HCT116 (cell line): ENCODE results near the gene COL18A1. TPM values are rescaled to one million over a fixed set of nuclear protein-coding genes. Genes with fewer than 3 reads are reported as not detected.

Experiments
- ATAC-seq: fragments of 200-7000 bp; cut with Tn5 transposase; 2 replicates; pipeline ENCODE4 v1.9.1; 2020; ENCODE audit warnings: mild to moderate bottlenecking, moderate library complexity
- BruUV-seq: library from RNA; stranded (reverse); fragments of 400-500 nt; replicated peaks from 2 replicates; lab custom pipeline; 2021; lab: Mats Ljungman, UMichigan
- CTCF ChIA-PET: fragments of 300-600 bp; sonication (Branson Sonifier 250); formaldehyde crosslinking; loops from one replicate; lab custom pipeline; 2021; ENCODE audit warnings: antibody characterized with exemption; lab: Charles Lee
- POLR2A ChIA-PET: fragments of 300-600, 350-600 bp; sonication (Branson Sonifier 250); formaldehyde crosslinking; loops from one replicate; lab custom pipeline; 2021; ENCODE audit warnings: antibody characterized with exemption; lab: Charles Lee
- RAD21 ChIA-PET, 2 experiments: fragments of 300-600 bp; sonication (Branson Sonifier 250); formaldehyde crosslinking; loops; one replicate each; lab custom pipeline; 2023; ENCODE audit warnings: low total read pairs in 2 of 2; ENCODE audit not compliant: uncharacterized antibody in 2 of 2, unreplicated experiment in 2 of 2, low non-redundant PET in 1 of 2; lab: Charles Lee
- DNase-seq: peaks from one replicate; pipeline ENCODE4 v3.0.0-alpha.2; 2010; ENCODE audit warnings: low read depth, low spot score
- H2AFZ ChIP-seq: fragments of 200-600 bp; shearing (Covaris generic), sonication (generic); 2 replicates; pipeline ENCODE4 v1.6.1; 2017; ENCODE audit warnings: low read depth, mixed run types, mixed read lengths, antibody characterized with exemption, low read length; ENCODE audit not compliant: poor library complexity, severe bottlenecking
- H3K27ac ChIP-seq: 2 replicates; pipeline ENCODE4 v1.5.1; 2012; ENCODE audit warnings: low read depth, low read length
- H3K27me3 ChIP-seq: fragments of 200-600 bp; sonication (generic); 2 replicates; pipeline ENCODE4 v1.6.1; 2016; ENCODE audit warnings: mixed run types, low read length, mixed read lengths; ENCODE audit not compliant: insufficient read depth
- H3K36me3 ChIP-seq, 2 experiments: fragments of 200-500 bp in 1 of 2; fragments of 200-600 bp in 1 of 2; sonication (Bioruptor generic) in 1 of 2; sonication (generic) in 1 of 2; 2 replicates each; pipeline versions ENCODE4 v1.5.1 to v1.6.1; 2014 to 2016; ENCODE audit warnings: low read length in 2 of 2, inconsistent platforms in 1 of 2, mixed read lengths in 1 of 2, mixed run types in 1 of 2; ENCODE audit not compliant: insufficient read depth in 2 of 2, control insufficient read depth in 1 of 2
- H3K4me1 ChIP-seq, 2 experiments: fragments of 200-600 bp in 1 of 2; sonication (generic) in 1 of 2; 2 replicates each; pipeline versions ENCODE4 v1.5.1 to v1.6.1; 2012 to 2017; ENCODE audit warnings: low read length in 2 of 2, inconsistent platforms in 1 of 2, mild to moderate bottlenecking in 1 of 2, mixed read lengths in 1 of 2, mixed run types in 1 of 2, moderate library complexity in 1 of 2; ENCODE audit not compliant: insufficient read depth in 2 of 2, control insufficient read depth in 1 of 2
- H3K4me2 ChIP-seq: fragments of 200-600 bp; sonication (generic); 2 replicates; pipeline ENCODE4 v1.6.1; 2017; ENCODE audit warnings: mixed run types, low read length, mixed read lengths
- H3K4me3 ChIP-seq, 2 experiments: fragments of 200-600 bp in 1 of 2; sonication (generic) in 1 of 2; replicated peaks in 1 of 2; 2 replicates each; pipeline ENCODE4 v1.5.1; 2011 to 2016; ENCODE audit warnings: low read length in 2 of 2, control low read depth in 1 of 2, low read depth in 1 of 2, mild to moderate bottlenecking in 1 of 2, mixed read lengths in 1 of 2, mixed run types in 1 of 2
- H3K79me2 ChIP-seq: fragments of 200-600 bp; sonication (generic); 2 replicates; pipeline ENCODE4 v1.6.1; 2017; ENCODE audit warnings: mild to moderate bottlenecking, mixed run types, low read length, moderate library complexity, mixed read lengths; ENCODE audit not compliant: insufficient read depth
- H3K9ac ChIP-seq: fragments of 200-600 bp; sonication (generic); 2 replicates; pipeline ENCODE4 v1.6.1; 2016; ENCODE audit warnings: low read length, mixed read lengths
- H3K9me2 ChIP-seq: fragments of 200-600 bp; sonication (generic), shearing (Covaris generic); 2 replicates; pipeline ENCODE4 v1.6.1; 2017; ENCODE audit warnings: mixed run types, mild to moderate bottlenecking, moderate library complexity; ENCODE audit not compliant: insufficient read depth
- H3K9me3 ChIP-seq, 2 experiments: fragments of 200-500 bp in 1 of 2; fragments of 200-600 bp in 1 of 2; sonication (Bioruptor generic) in 1 of 2; sonication (generic) in 1 of 2; 2 replicates each; pipeline ENCODE4 v1.6.1; 2014 to 2017; ENCODE audit warnings: low read length in 2 of 2, mixed read lengths in 2 of 2, inconsistent platforms in 1 of 2, low read depth in 1 of 2, mild to moderate bottlenecking in 1 of 2, mixed run types in 1 of 2, moderate library complexity in 1 of 2; ENCODE audit not compliant: control insufficient read depth in 1 of 2, insufficient read depth in 1 of 2
- H4K20me1 ChIP-seq: fragments of 200-600 bp; sonication (generic), shearing (Covaris generic); 2 replicates; pipeline ENCODE4 v1.6.1; 2017; ENCODE audit warnings: mixed run types, mild to moderate bottlenecking, moderate library complexity; ENCODE audit not compliant: insufficient read depth
- CBX3 ChIP-seq: IDR thresholded peaks from 2 replicates; pipeline ENCODE4 v1.6.1; 2012; ENCODE audit warnings: low read depth
- CEBPB ChIP-seq: IDR thresholded peaks from 2 replicates; pipeline ENCODE4 v1.6.1; 2012; ENCODE audit warnings: low read depth
- ELF1 ChIP-seq: IDR thresholded peaks from 2 replicates; pipeline ENCODE4 v1.6.1; 2012; ENCODE audit warnings: low read depth, borderline replicate concordance
- EZH2 ChIP-seq: fragments of 200-600 bp; sonication (generic); IDR thresholded peaks from 2 replicates; pipeline ENCODE4 v1.6.1; 2017; ENCODE audit warnings: antibody characterized with exemption, mixed run types
- RAD21 ChIP-seq: IDR thresholded peaks from 2 replicates; pipeline ENCODE4 v1.6.1; 2012; ENCODE audit warnings: low read depth, mild to moderate bottlenecking
- REST ChIP-seq: IDR thresholded peaks from 2 replicates; pipeline ENCODE4 v1.6.1; 2012; ENCODE audit warnings: low read depth
- SIN3A ChIP-seq: IDR thresholded peaks from 2 replicates; pipeline ENCODE4 v1.6.1; 2012; ENCODE audit warnings: low read depth
- SP1 ChIP-seq: IDR thresholded peaks from 2 replicates; pipeline ENCODE4 v1.6.1; 2012; ENCODE audit warnings: low read depth
- SRF ChIP-seq: IDR thresholded peaks from 2 replicates; pipeline ENCODE4 v1.6.1; 2012; ENCODE audit warnings: low read depth
- ZFX ChIP-seq: fragments of 450-650 bp; IDR thresholded peaks from 2 replicates; pipeline ENCODE4 v1.6.1; 2017
- ZNF274 ChIP-seq: fragments of 200-500 bp; sonication (Bioruptor generic); IDR thresholded peaks from 2 replicates; pipeline ENCODE4 v1.6.1; 2014; ENCODE audit warnings: mild to moderate bottlenecking, low read depth, low read length, inconsistent platforms
- intact Hi-C: fragments of 100-400 bp; cut with micrococcal nuclease; formaldehyde crosslinking; loops from 2 replicates; pipeline ENCODE4 v1.10.0; 2022
- total RNA-seq: library from RNA; stranded (reverse); gene quantifications from one replicate; pipeline ENCODE4 v1.2.1, GENCODE V29; 2021; ENCODE audit not compliant: unreplicated experiment
- TF ChIP-seq, protein P1 (sequence below): IDR thresholded peaks from 2 replicates; pipeline ENCODE4 v1.6.1; 2012

The COL18A1 gene
- total RNA-seq, 1 experiment from 2014 or later = 59.5 TPM

DNA sequence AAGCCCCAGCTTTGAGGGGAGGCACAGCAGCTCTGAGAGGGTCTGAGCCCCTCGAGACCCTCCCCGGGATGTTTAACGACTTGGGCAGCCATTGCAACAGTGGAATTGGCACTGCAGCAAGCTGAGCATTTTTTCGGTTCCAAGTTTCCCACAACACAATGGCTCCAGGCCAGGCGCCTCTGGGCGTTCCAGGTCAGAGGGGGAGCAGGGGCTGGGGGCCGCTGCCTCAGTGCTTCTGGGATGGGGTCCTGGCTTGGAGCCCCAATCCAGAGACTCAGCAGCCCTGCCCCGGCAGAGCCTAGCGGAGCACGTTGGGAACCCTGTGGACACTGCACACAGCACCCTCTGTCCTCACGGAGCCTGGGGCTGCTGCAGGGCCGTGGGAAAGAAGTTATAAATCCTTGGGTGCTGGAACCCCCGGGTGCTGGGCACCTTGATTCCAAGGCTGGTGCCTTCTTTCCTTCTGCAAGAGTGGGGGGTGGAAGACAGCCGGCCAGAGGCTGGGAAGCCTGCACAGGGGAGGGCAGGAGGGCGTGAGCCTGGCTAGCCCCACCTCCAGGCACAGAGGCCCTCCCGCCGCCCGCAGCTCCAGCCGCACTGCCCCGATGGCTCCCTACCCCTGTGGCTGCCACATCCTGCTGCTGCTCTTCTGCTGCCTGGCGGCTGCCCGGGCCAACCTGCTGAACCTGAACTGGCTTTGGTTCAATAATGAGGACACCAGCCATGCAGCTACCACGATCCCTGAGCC, 50.1 kb downstream of the COL18A1 start:
- peaks cover 0 to 3% of the 10 kb centered on the region in 2 experiments; a peak in 1 of 4 replicates for H3K4me1 ChIP-seq
- no peak overlapping the region; the same call in 1 of the 2 replicates for H3K27ac ChIP-seq
- no peaks in the 10 kb centered on the region for H4K20me1 ChIP-seq
- no peak overlapping the region for H3K4me3 ChIP-seq
- intact Hi-C loops = no loop called here
- peaks cover 0 to 11% of the 10 kb centered on the region in 2 experiments; a peak in 1 of 4 replicates for H3K9me3 ChIP-seq
- H3K79me2 ChIP-seq = peaks cover 18% of the 10 kb centered on the region; the same call in 1 of the 2 replicates
- DNase-seq (no peak), ATAC-seq (peak; percentile 56)
- TF ChIP-seq EZH2 = no peak
- BruUV-seq = no TSS peak
- H3K36me3 ChIP-seq = no peaks in the 10 kb centered on the region
- H2AFZ ChIP-seq = no peak overlapping the region
- H3K27me3 ChIP-seq = no peaks in the 10 kb centered on the region
- POLR2A ChIA-PET = no interaction called here
- CTCF ChIA-PET = no interaction called here
- H3K9me2 ChIP-seq = no peaks in the 10 kb centered on the region
- no peak overlapping the region for H3K9ac ChIP-seq
- RAD21 ChIA-PET = no interaction called here
- no peak overlapping the region for H3K4me2 ChIP-seq

GRCh38 chr21:45455674-45456583, 51.0 kb downstream of the COL18A1 start:
- Histone ChIP-seq H3K27me3 (no peaks in the 10 kb centered on the region), H3K36me3 (no peaks in the 10 kb centered on the region), H3K4me3 (no peak overlapping the region), H4K20me1 (no peaks in the 10 kb centered on the region), H3K27ac (no peak overlapping the region; the same call in 1 of the 2 replicates), H3K9me2 (no peaks in the 10 kb centered on the region), H3K4me1 (peaks cover 3 to 12% of the 10 kb centered on the region in 2 experiments; a peak in 2 of 4 replicates), H2AFZ (no peak overlapping the region), H3K9me3 (peaks cover 0 to 11% of the 10 kb centered on the region in 2 experiments; a peak in 1 of 4 replicates), H3K4me2 (no peak overlapping the region), H3K9ac (no peak overlapping the region), H3K79me2 (peaks cover 11% of the 10 kb centered on the region; the same call in 1 of the 2 replicates)
- DNase-seq (no peak), ATAC-seq (no peak)
- TF ChIP-seq ZFX (no peak), SP1 (no peak), CEBPB (no peak), SIN3A (no peak), REST (no peak), SRF (no peak), ELF1 (no peak), ZNF274 (no peak), CBX3 (no peak), EZH2 (no peak), RAD21 (no peak)
- TF ChIP-seq, protein P1, sequence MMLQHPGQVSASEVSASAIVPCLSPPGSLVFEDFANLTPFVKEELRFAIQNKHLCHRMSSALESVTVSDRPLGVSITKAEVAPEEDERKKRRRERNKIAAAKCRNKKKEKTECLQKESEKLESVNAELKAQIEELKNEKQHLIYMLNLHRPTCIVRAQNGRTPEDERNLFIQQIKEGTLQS = no peak
- ChIA-PET RAD21 (no interaction called here), CTCF (no interaction called here), POLR2A (no interaction called here)
- intact Hi-C loops = no loop called here
- BruUV-seq = no TSS peak
